Urinary bladder (tissue), 4 donors: ENCODE data around the gene DUSP28. TPM values are rescaled to one million over a fixed set of nuclear protein-coding genes. Genes with fewer than 3 reads are reported as not detected.

Source experiments
- DNase-seq: peaks from one replicate; pipeline ENCODE4 v3.0.0-alpha.2; 2015; ENCODE audit errors: extremely low spot score
- H3K27ac ChIP-seq: one replicate; pipeline ENCODE4 v1.5.1; 2013; ENCODE audit warnings: low read depth, mild to moderate bottlenecking, moderate library complexity
- H3K36me3 ChIP-seq: one replicate; pipeline ENCODE4 v1.6.1; 2013; ENCODE audit warnings: mild to moderate bottlenecking, moderate library complexity; ENCODE audit not compliant: insufficient read depth
- H3K4me1 ChIP-seq: one replicate; pipeline ENCODE4 v1.6.1; 2013; ENCODE audit warnings: mild to moderate bottlenecking, moderate library complexity; ENCODE audit not compliant: insufficient read depth
- H3K4me3 ChIP-seq: one replicate; pipeline ENCODE4 v1.5.1; 2013; ENCODE audit warnings: low read depth, low read length
- WGBS: extraction: QIAGEN DNeasy Blood & Tissue Kit; methylation state at CpG from one replicate; pipeline ENCODE4 v1.1.7; 2013; 5-methylcytosine and 5-hydroxymethylcytosine counted together
- polyA plus RNA-seq: library from polyadenylated mRNA; stranded (reverse); fragments of 200-250 nt; gene quantifications from one replicate; pipeline ENCODE4 v1.2.3, GENCODE V29; 2013
- total RNA-seq: library from RNA; depleted of rRNA; stranded (reverse); fragments of >200 nt; gene quantifications from one replicate; pipeline ENCODE4 v1.2.3, GENCODE V29; 2014
- donor health status: healthy with polysubstance abuse.
- donor health status: healthy.

DUSP28 gene
- total and polyA plus RNA-seq, 2 donors: 2.8 to 5.8 TPM

DNA sequence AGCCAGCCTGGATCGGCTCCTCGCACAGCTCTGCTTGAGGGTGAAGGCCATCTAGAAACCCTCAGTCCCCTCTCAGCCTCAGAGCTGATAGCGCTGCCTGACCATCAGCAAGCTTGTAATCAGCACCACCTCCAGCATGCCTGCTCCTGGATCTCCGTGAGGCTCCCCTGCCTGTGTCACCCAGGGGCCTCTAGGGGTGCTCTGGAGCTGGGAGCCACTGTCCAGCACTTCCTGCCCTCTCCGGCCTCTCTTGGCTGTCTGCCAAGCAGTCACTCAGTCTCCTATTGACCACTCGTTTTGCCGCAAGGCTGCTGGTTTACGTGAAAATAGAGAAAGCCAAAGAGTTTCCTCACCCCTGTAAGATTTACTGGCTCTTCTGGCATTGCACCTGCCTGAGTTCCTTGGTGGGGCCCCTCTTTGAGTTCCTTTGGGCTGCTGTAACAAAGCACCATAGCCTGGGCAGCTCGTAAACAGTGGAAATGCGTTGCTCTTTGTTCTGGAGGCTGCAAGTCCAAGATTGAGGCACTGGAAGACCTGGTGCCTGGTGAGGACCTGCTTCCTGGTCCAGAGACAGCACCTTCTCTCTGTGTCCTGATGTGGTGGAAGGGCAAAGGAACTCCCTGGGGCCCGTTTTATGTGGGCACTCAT lies 44.3 kb downstream of the DUSP28 start:
- no peak overlapping the region for H3K4me3 ChIP-seq
- no peaks in the 10 kb centered on the region for H3K36me3 ChIP-seq
- DNase-seq: no peak
- H3K27ac ChIP-seq: no peak overlapping the region
- 39% methylated on average over 11 of the region's 11 CpGs for WGBS
- H3K4me1 ChIP-seq: no peaks in the 10 kb centered on the region

- Histone ChIP-seq H3K27ac (no peak overlapping the region), H3K4me1 (no peaks in the 10 kb centered on the region), H3K36me3 (no peaks in the 10 kb centered on the region), H3K4me3 (no peak overlapping the region)
- WGBS: 88% methylated on average over 19 of the region's 19 CpGs
- DNase-seq: no peak
Observed at GRCh38 chr2:240604939-240605716, 45.0 kb downstream of the DUSP28 start.

- DNase-seq: no peak
Observed at GRCh38 chr2:240605867-240606743, 45.9 kb downstream of the DUSP28 start.

GRCh38 chr2:240611601-240612210 lies 51.5 kb downstream of the DUSP28 start:
- Histone ChIP-seq H3K4me1 (no peaks in the 10 kb centered on the region), H3K27ac (no peak overlapping the region), H3K36me3 (no peaks in the 10 kb centered on the region), H3K4me3 (no peak overlapping the region)
- DNase-seq: no peak
- WGBS: 91% methylated on average over 10 of the region's 10 CpGs

More at GRCh38 chr2:240605867-240606743, 45.9 kb downstream of the DUSP28 start:
- Histone ChIP-seq H3K36me3 (no peaks in the 10 kb centered on the region), H3K4me1 (no peaks in the 10 kb centered on the region), H3K4me3 (no peak overlapping the region), H3K27ac (no peak overlapping the region)
- WGBS: 86% methylated on average over 12 of the region's 12 CpGs

Other genes with a start within 250 kb of the DUSP28 start
- gene GPC1, start 124.7 kb upstream of the DUSP28 start, total RNA-seq: 21.1 TPM
- 53.8 TPM for gene GPC1, start 124.7 kb upstream of the DUSP28 start, polyA plus RNA-seq
- 11.1 TPM for gene ANKMY1, start 2.4 kb upstream of the DUSP28 start, total RNA-seq
- 9.6 TPM for gene ANKMY1, start 2.4 kb upstream of the DUSP28 start, polyA plus RNA-seq
- 14.5 TPM for gene RNPEPL1, start 8.1 kb downstream of the DUSP28 start, total RNA-seq
- gene RNPEPL1, start 8.1 kb downstream of the DUSP28 start, polyA plus RNA-seq: 76.3 TPM
- 13.6 TPM for gene CAPN10, start 26.4 kb downstream of the DUSP28 start, total RNA-seq
- gene CAPN10, start 26.4 kb downstream of the DUSP28 start, polyA plus RNA-seq: 23.3 TPM
- gene GPR35, start 65.1 kb downstream of the DUSP28 start, total RNA-seq: 0.63 TPM
- gene GPR35, start 65.1 kb downstream of the DUSP28 start, polyA plus RNA-seq: 3.3 TPM
- not detected for gene AQP12B, start 122.5 kb downstream of the DUSP28 start, total RNA-seq
- gene AQP12B, start 122.5 kb downstream of the DUSP28 start, polyA plus RNA-seq: not detected
- gene AQP12A, start 131.5 kb downstream of the DUSP28 start, total RNA-seq: not detected
- gene AQP12A, start 131.5 kb downstream of the DUSP28 start, polyA plus RNA-seq: not detected